HFF-Myc (cell line): Measurements from ENCODE around the gene SLC44A3.
"Not testable (repeated sequence)": the region's sequence is repeated elsewhere in the genome, so short reads cannot be mapped to it uniquely, and the experiment has no call there.

Source experiments
- DNase-seq: peaks from one replicate; pipeline ENCODE4 v3.0.0-alpha.2; 2011; ENCODE audit warnings: low read depth; ENCODE audit errors: extremely low read depth
- H3K4me3 ChIP-seq: replicated peaks from 2 replicates; pipeline ENCODE4 v1.5.1; 2011; ENCODE audit warnings: low read depth, mild to moderate bottlenecking, control low read depth, low read length
- TF ChIP-seq, protein P1 (sequence below): IDR thresholded peaks from 2 replicates; pipeline ENCODE4 v1.5.1; 2012; ENCODE audit warnings: mild to moderate bottlenecking, low read depth, low read length, control low read depth; ENCODE audit errors: missing control alignments

Gene SLC44A3

DNA sequence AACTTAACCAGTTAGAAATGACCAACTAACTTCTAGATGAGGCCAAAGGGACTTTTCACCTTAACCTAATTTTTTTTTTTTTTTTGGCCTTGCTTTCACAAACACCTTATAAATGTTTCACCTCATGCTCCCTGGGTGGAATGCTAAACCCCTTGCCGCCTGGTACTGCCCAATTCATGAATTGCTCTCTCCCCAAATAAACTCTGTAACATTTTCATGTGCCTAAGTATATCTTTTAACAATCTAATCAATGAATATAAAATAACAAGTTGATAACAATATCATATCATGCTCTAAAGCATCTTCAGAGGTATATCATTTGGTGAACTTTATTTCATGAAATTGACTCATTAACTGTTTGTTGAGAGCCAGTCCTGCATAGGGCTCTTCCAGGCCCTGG lies 117.7 kb downstream of the SLC44A3 start:
- H3K4me3 ChIP-seq = no peak overlapping the region
- no peak for DNase-seq
- TF ChIP-seq, protein P1, sequence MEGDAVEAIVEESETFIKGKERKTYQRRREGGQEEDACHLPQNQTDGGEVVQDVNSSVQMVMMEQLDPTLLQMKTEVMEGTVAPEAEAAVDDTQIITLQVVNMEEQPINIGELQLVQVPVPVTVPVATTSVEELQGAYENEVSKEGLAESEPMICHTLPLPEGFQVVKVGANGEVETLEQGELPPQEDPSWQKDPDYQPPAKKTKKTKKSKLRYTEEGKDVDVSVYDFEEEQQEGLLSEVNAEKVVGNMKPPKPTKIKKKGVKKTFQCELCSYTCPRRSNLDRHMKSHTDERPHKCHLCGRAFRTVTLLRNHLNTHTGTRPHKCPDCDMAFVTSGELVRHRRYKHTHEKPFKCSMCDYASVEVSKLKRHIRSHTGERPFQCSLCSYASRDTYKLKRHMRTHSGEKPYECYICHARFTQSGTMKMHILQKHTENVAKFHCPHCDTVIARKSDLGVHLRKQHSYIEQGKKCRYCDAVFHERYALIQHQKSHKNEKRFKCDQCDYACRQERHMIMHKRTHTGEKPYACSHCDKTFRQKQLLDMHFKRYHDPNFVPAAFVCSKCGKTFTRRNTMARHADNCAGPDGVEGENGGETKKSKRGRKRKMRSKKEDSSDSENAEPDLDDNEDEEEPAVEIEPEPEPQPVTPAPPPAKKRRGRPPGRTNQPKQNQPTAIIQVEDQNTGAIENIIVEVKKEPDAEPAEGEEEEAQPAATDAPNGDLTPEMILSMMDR = no peak

DNA sequence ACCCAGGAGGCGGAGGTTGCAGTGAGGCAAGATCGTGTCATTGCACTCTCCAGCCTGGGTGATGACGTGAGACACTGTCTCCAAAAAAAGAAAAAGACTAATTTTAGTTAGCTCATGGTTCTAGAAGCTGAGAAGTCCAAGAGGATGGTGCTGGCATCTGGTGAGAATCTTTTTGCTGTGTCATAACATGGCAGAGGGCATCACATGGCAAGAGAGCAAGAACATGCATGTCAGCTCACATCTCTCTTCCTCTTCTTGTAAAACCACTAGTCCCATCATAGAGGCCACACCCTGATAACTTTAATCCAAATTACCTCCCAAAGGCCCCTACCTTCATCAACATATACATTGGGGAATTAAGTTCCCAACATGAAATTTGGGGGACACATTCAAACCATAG lies 120.6 kb downstream of the SLC44A3 start:
- H3K4me3 ChIP-seq = no peak overlapping the region
- TF ChIP-seq, protein P1 = no peak
- no peak for DNase-seq

DNA sequence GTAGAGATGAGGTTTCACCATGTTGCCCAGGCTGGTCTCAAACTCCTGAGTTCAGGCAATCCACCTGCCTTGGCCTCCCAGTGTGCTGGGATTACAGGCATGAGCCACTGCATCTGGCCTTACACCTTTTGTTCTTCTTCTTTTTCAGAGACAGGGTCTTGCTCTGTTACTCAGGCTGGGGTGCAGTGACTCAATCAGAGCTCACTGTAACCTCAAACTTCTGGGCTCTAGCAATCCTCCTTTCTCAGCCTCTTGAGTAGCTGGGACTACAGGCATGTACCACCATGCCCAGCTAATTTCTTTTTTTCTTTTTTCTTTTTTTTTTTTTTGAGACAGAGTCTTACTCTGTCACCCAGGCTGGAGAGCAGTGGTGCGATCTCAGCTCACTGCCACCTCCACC lies 121.3 kb downstream of the SLC44A3 start:
- H3K4me3 ChIP-seq, DNase-seq: not testable (repeated sequence)

DNA sequence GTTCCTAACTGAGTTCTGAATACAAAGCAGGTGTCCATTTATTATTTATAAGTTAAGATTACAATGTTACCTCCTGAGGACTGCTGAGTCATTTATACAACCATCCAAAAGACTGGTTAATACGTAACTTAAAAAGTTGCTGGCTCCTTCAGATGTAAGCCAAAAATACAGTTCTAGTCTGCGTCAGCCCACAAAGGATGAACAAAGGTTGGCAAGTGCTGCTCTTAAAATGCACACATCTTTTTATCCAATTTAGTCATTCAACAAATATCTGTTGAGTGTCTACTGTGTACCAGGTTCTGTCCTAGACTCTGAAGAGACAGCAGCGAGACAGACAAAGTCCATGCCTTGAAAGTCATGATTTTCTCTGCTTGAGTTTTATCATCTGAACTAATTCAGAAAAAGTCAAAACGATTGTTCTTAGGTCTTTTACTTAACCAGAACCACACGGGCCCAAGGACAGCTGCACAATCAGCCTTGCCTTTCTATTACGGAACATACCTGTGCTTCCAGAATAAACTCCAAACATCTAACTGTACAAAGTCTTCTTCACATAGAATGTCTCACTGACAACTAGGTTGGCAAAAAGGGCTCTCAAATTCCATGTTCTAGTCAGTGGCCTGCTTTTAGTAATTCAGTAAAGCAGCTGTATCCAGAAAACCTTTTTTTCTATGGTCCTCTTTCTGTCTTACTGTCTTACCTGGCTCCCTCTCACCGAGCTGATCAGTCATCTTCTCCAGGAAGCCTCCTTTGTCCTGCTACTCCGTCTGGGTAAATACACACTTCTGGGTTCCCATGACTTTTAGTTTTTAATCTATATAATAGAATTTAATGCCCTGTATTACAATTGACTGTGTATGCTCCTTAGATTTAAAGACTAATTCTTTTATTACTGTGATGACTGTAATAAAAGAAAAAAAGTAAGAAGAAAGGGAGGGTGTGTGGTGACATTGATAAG lies 122.3 kb downstream of the SLC44A3 start:
- no peak overlapping the region for H3K4me3 ChIP-seq
- DNase-seq = no peak
- TF ChIP-seq, protein P1 = no peak
